Measurements from ENCODE around the gene UBAP2.

UBAP2 gene

GRCh38 chr9:33913541-33913940 is 135.1 kb downstream of the UBAP2 start:
- no peak overlapping the region for H2BK5ac ChIP-seq (ENCODE audit: low read length)
- H3K4me1 ChIP-seq (ENCODE audit: control insufficient read depth in 2 of 2, insufficient read depth in 1 of 2, low read depth in 1 of 2, low read length in 2 of 2) = no peaks in the 10 kb centered on the region
- peaks cover 1% of the 10 kb centered on the region for H3K79me1 ChIP-seq (ENCODE audit: low read depth, low read length)
- no peak overlapping the region for H3K18ac ChIP-seq (ENCODE audit: low read length)
- no peak for DNase-seq (ENCODE audit: low spot score)
- H3K4me2 ChIP-seq (ENCODE audit: insufficient read depth, low read length, poor library complexity, severe bottlenecking) = no peak overlapping the region
- H3K4me3 ChIP-seq (ENCODE audit: low read length in 2 of 2) = no peak overlapping the region
- H4K91ac ChIP-seq (ENCODE audit: low read depth, low read length, poor library complexity) = no peak overlapping the region
- no peaks in the 10 kb centered on the region for H3K9me3 ChIP-seq (replicated peaks in 1 of 2; ENCODE audit: control insufficient read depth in 2 of 2, insufficient read depth in 1 of 2, low read depth in 1 of 2, low read length in 2 of 2)
- no peak overlapping the region for H2AK5ac ChIP-seq (ENCODE audit: low read depth, low read length)
- H3K9ac ChIP-seq (ENCODE audit: low read depth, low read length, poor library complexity) = no peak overlapping the region
- no peak overlapping the region for H3K23ac ChIP-seq (ENCODE audit: low read depth, low read length, poor library complexity)
- peaks cover 14 to 85% of the 10 kb centered on the region in 2 donors for H3K36me3 ChIP-seq (replicated peaks in 1 of 2; ENCODE audit: control insufficient read depth in 2 of 2, insufficient read depth in 2 of 2, low read length in 2 of 2)
- H3K14ac ChIP-seq (ENCODE audit: low read length) = no peak overlapping the region
- no peak overlapping the region for H2BK15ac ChIP-seq (ENCODE audit: low read length)
- H3K27me3 ChIP-seq (ENCODE audit: control insufficient read depth in 3 of 3, insufficient read depth in 3 of 3, low read depth in 1 of 3, low read length in 3 of 3) = no peaks in the 10 kb centered on the region
- no peak overlapping the region for H3K4ac ChIP-seq (ENCODE audit: low read length)
- no peak overlapping the region for H3K27ac ChIP-seq (replicated peaks; ENCODE audit: low read length)
- H2BK12ac ChIP-seq (ENCODE audit: low read length) = no peak overlapping the region
- H2AFZ ChIP-seq (ENCODE audit: low read length) = no peak overlapping the region
- H2BK120ac ChIP-seq (ENCODE audit: low read depth, low read length) = no peak overlapping the region
- no CpG with 5 or more reads among the region's 1 CpG for WGBS, 2 donors (ENCODE audit: extremely low coverage in 2 of 2, insufficient read length in 2 of 2, insufficient replicate concordance in 1 of 2)
- no peak overlapping the region for H4K8ac ChIP-seq (ENCODE audit: low read depth, low read length)

- H3K9ac ChIP-seq (ENCODE audit: low read depth, low read length, poor library complexity) = no peak overlapping the region
- no peak overlapping the region for H3K23ac ChIP-seq (ENCODE audit: low read depth, low read length, poor library complexity)
- H2AK5ac ChIP-seq (ENCODE audit: low read depth, low read length) = no peak overlapping the region
- H3K79me1 ChIP-seq (ENCODE audit: low read depth, low read length) = peaks cover 6% of the 10 kb centered on the region
- H2BK5ac ChIP-seq (ENCODE audit: low read length) = no peak overlapping the region
- H4K91ac ChIP-seq (ENCODE audit: low read depth, low read length, poor library complexity) = no peak overlapping the region
- no peak overlapping the region for H4K8ac ChIP-seq (ENCODE audit: low read depth, low read length)
- no peak overlapping the region for H2AFZ ChIP-seq (ENCODE audit: low read length)
- no peak overlapping the region for H3K27ac ChIP-seq (replicated peaks; ENCODE audit: low read length)
- H2BK15ac ChIP-seq (ENCODE audit: low read length) = no peak overlapping the region
- no peak overlapping the region for H3K4me3 ChIP-seq (ENCODE audit: low read length in 2 of 2)
- H3K4me1 ChIP-seq (ENCODE audit: control insufficient read depth in 2 of 2, insufficient read depth in 1 of 2, low read depth in 1 of 2, low read length in 2 of 2) = no peaks in the 10 kb centered on the region
- H3K27me3 ChIP-seq (ENCODE audit: control insufficient read depth in 3 of 3, insufficient read depth in 3 of 3, low read depth in 1 of 3, low read length in 3 of 3) = no peaks in the 10 kb centered on the region
- H3K9me3 ChIP-seq (replicated peaks in 1 of 2; ENCODE audit: control insufficient read depth in 2 of 2, insufficient read depth in 1 of 2, low read depth in 1 of 2, low read length in 2 of 2) = no peaks in the 10 kb centered on the region
- no CpG with 5 or more reads among the region's 4 CpGs for WGBS, 2 donors (ENCODE audit: extremely low coverage in 2 of 2, insufficient read length in 2 of 2, insufficient replicate concordance in 1 of 2)
- H3K36me3 ChIP-seq (replicated peaks in 1 of 2; ENCODE audit: control insufficient read depth in 2 of 2, insufficient read depth in 2 of 2, low read length in 2 of 2) = peaks cover 3 to 70% of the 10 kb centered on the region in 2 donors
- no peak for DNase-seq (ENCODE audit: low spot score)
- no peak overlapping the region for H3K18ac ChIP-seq (ENCODE audit: low read length)
- H3K4me2 ChIP-seq (ENCODE audit: insufficient read depth, low read length, poor library complexity, severe bottlenecking) = no peak overlapping the region
- H3K4ac ChIP-seq (ENCODE audit: low read length) = no peak overlapping the region
- no peak overlapping the region for H2BK120ac ChIP-seq (ENCODE audit: low read depth, low read length)
- H2BK12ac ChIP-seq (ENCODE audit: low read length) = no peak overlapping the region
- H3K14ac ChIP-seq (ENCODE audit: low read length) = no peak overlapping the region
Observed at GRCh38 chr9:33908749-33909148, 139.9 kb downstream of the UBAP2 start.

- H4K91ac ChIP-seq (ENCODE audit: low read depth, low read length, poor library complexity) = no peak overlapping the region
- WGBS, 2 donors (ENCODE audit: extremely low coverage in 2 of 2, insufficient read length in 2 of 2, insufficient replicate concordance in 1 of 2) = no CpG with 5 or more reads among the region's 3 CpGs
- H3K36me3 ChIP-seq (replicated peaks in 1 of 2; ENCODE audit: control insufficient read depth in 2 of 2, insufficient read depth in 2 of 2, low read length in 2 of 2) = peaks cover 4 to 70% of the 10 kb centered on the region in 2 donors
Observed at GRCh38 chr9:33908114-33908513, 140.6 kb downstream of the UBAP2 start.

GRCh38 chr9:33907347-33907746 is 141.3 kb downstream of the UBAP2 start:
- H2AK5ac ChIP-seq (ENCODE audit: low read depth, low read length) = no peak overlapping the region
- H3K79me1 ChIP-seq (ENCODE audit: low read depth, low read length) = peaks cover 6% of the 10 kb centered on the region
- H2BK5ac ChIP-seq (ENCODE audit: low read length) = no peak overlapping the region
- no peak overlapping the region for H2BK120ac ChIP-seq (ENCODE audit: low read depth, low read length)
- H3K4ac ChIP-seq (ENCODE audit: low read length) = no peak overlapping the region
- H3K4me3 ChIP-seq (ENCODE audit: low read length in 2 of 2) = no peak overlapping the region
- no peak overlapping the region for H4K8ac ChIP-seq (ENCODE audit: low read depth, low read length)
- no peaks in the 10 kb centered on the region for H3K9me3 ChIP-seq (replicated peaks in 1 of 2; ENCODE audit: control insufficient read depth in 2 of 2, insufficient read depth in 1 of 2, low read depth in 1 of 2, low read length in 2 of 2)
- no peak overlapping the region for H3K9ac ChIP-seq (ENCODE audit: low read depth, low read length, poor library complexity)
- H3K4me1 ChIP-seq (ENCODE audit: control insufficient read depth in 2 of 2, insufficient read depth in 1 of 2, low read depth in 1 of 2, low read length in 2 of 2) = no peaks in the 10 kb centered on the region
- H3K18ac ChIP-seq (ENCODE audit: low read length) = no peak overlapping the region
- no peak overlapping the region for H4K91ac ChIP-seq (ENCODE audit: low read depth, low read length, poor library complexity)
- no peak overlapping the region for H3K27ac ChIP-seq (replicated peaks; ENCODE audit: low read length)
- WGBS, 2 donors (ENCODE audit: extremely low coverage in 2 of 2, insufficient read length in 2 of 2, insufficient replicate concordance in 1 of 2) = no CpG with 5 or more reads among the region's 4 CpGs
- no peak overlapping the region for H3K4me2 ChIP-seq (ENCODE audit: insufficient read depth, low read length, poor library complexity, severe bottlenecking)
- DNase-seq (ENCODE audit: low spot score) = no peak
- H2AFZ ChIP-seq (ENCODE audit: low read length) = no peak overlapping the region
- no peak overlapping the region for H3K23ac ChIP-seq (ENCODE audit: low read depth, low read length, poor library complexity)
- no peak overlapping the region for H3K14ac ChIP-seq (ENCODE audit: low read length)
- no peak overlapping the region for H2BK15ac ChIP-seq (ENCODE audit: low read length)
- peaks cover 2 to 67% of the 10 kb centered on the region in 2 donors for H3K36me3 ChIP-seq (replicated peaks in 1 of 2; ENCODE audit: control insufficient read depth in 2 of 2, insufficient read depth in 2 of 2, low read length in 2 of 2)
- no peaks in the 10 kb centered on the region for H3K27me3 ChIP-seq (ENCODE audit: control insufficient read depth in 3 of 3, insufficient read depth in 3 of 3, low read depth in 1 of 3, low read length in 3 of 3)
- H2BK12ac ChIP-seq (ENCODE audit: low read length) = no peak overlapping the region

More at GRCh38 chr9:33908114-33908513, 140.6 kb downstream of the UBAP2 start:
- H2AK5ac ChIP-seq (ENCODE audit: low read depth, low read length) = no peak overlapping the region
- no peak overlapping the region for H2BK5ac ChIP-seq (ENCODE audit: low read length)
- no peak overlapping the region for H3K4ac ChIP-seq (ENCODE audit: low read length)
- H3K79me1 ChIP-seq (ENCODE audit: low read depth, low read length) = peaks cover 6% of the 10 kb centered on the region
- no peak overlapping the region for H3K23ac ChIP-seq (ENCODE audit: low read depth, low read length, poor library complexity)
- H3K27me3 ChIP-seq (ENCODE audit: control insufficient read depth in 3 of 3, insufficient read depth in 3 of 3, low read depth in 1 of 3, low read length in 3 of 3) = no peaks in the 10 kb centered on the region
- H3K9ac ChIP-seq (ENCODE audit: low read depth, low read length, poor library complexity) = no peak overlapping the region
- H2BK15ac ChIP-seq (ENCODE audit: low read length) = no peak overlapping the region
- H3K14ac ChIP-seq (ENCODE audit: low read length) = no peak overlapping the region
- no peaks in the 10 kb centered on the region for H3K9me3 ChIP-seq (replicated peaks in 1 of 2; ENCODE audit: control insufficient read depth in 2 of 2, insufficient read depth in 1 of 2, low read depth in 1 of 2, low read length in 2 of 2)
- DNase-seq (ENCODE audit: low spot score) = no peak
- no peak overlapping the region for H3K4me3 ChIP-seq (ENCODE audit: low read length in 2 of 2)
- H3K4me2 ChIP-seq (ENCODE audit: insufficient read depth, low read length, poor library complexity, severe bottlenecking) = no peak overlapping the region
- H4K8ac ChIP-seq (ENCODE audit: low read depth, low read length) = no peak overlapping the region
- no peak overlapping the region for H2BK12ac ChIP-seq (ENCODE audit: low read length)
- H3K4me1 ChIP-seq (ENCODE audit: control insufficient read depth in 2 of 2, insufficient read depth in 1 of 2, low read depth in 1 of 2, low read length in 2 of 2) = no peaks in the 10 kb centered on the region
- H2AFZ ChIP-seq (ENCODE audit: low read length) = no peak overlapping the region
- H2BK120ac ChIP-seq (ENCODE audit: low read depth, low read length) = no peak overlapping the region
- no peak overlapping the region for H3K27ac ChIP-seq (replicated peaks; ENCODE audit: low read length)
- H3K18ac ChIP-seq (ENCODE audit: low read length) = no peak overlapping the region

Data from neuronal stem cell (in vitro differentiated cells).